ENCODE results near the gene DUS1L. TPM values are rescaled to one million over a fixed set of nuclear protein-coding genes. Genes with fewer than 3 reads are reported as not detected.

Gene DUS1L
- total RNA-seq: 35.7 and 50.7 TPM in 2 replicates

DNA sequence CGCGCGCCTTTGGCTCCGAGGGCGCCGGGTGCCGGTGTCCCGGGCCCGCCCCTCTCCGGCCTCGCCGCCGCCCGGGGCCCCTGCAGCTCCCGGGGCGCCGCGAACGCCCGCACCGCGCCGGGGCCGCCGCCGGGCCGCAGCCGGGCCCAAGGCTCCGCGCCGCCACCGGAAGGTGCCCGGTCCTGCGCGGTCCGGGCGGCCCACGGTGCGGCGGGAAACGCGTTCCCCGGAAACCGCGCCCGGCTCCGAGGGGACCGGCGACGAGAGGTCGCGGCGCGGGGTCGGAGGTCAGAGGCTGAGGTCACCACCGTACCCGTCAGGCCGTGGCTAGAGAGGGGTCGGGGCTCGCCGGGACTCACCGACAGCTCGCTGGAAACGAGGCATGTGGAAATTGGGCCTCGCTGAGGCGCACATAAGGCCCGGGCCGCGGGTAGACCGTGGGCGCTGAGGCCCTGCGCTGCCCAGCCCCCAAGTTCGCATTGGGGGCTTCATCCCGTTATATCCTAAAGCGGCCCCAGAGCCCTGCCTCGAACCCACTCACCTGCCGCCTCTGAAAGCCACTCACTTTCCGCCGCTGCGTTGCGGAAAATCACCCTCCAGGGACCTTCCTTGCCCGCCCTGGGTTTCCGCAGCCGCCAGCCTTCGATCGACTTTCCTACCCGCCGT is at the start of gene DUS1L:
Gene DUS1L, minus strand, starts transcription at position 167 of the 666 bp plus-strand sequence. CDS start 745 bp downstream, outside the sequence.

DNA sequence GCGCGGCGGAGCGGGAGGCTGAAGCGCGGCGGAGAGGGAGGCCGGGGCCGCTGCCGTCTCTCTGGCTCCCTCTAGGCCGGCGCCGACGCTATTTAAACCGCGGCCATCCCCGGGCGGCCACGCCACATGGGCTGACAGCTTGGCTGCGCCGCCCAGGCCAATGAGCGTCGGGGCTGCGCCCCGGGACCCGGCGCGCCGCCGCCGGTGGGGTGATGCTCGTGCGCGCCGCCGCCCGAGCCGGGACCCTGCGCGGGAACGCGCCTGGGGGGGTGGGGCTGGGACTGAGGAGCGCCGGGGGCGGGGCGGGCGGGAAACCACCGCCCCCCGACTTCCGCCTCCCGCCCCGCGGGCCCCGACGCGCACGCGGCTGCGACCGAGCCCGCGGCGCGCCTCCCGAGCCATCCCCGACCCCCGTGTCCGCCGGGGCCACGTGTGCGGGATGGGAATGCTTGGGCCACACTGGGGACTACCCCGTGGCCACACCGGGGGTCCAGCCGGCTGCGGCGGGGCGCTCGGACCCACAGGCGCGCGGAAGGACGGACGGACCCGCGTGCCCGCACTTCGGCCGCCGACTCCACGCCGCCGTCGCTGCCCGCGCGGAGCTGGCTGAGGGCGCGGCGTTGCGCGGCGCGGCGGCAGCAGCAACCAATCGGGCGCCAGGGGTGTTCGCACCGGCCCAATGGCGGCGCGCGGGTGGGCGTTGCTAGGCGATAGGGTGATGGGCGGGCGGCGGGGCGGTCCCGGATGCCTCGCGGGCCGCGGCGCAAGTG is 32.8 kb upstream of the DUS1L start, which contains the start of gene FASN:
Gene FASN, minus strand, starts transcription at position 68 of the 770 bp plus-strand sequence. CDS start 1,791 bp downstream, outside the sequence.

DNA sequence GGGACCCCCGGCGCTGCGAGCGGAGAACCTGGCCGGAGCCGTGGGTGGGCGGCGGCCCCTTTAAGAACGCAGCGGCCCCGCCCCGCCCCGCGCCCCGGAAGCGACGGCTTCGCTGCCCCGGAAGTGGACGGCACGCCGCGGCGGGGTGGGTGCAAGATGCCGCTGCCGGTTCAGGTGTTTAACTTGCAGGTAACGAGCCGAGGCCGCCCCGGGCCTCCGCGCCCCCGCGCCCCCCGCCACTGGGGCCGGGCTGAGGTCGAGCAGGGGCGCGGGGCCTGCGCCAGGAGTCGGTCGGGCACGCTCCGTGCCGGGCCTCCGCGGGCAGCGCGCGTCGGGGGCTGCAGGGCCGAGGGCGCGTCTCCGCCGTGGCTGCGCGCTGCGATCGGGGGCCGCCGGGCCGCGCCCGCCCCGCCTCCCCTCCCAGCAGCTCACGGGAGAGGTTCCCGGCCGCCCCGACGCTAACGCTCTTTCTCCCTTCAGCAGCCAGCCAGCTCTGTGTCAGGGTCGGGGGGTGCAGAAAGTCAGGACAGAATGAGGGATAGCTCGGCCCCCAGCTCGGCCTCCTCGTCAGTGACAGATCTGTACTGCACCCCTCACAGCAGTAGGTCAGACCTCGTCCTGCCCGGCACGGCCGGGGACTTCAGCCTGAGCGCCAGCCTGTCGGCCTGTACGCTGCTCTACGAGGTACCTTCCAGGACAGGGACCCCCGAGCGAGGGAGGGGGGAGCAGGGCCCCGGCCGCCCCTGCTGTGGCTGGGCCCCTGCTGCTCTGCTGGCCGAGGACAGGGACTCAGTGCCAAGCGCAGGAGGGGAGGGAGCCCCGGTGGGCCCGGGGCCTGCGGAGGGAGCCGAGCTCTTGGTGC is 13.6 kb downstream of the DUS1L start, which contains the start of the genes GPS1 and RFNG:
Gene GPS1, plus strand, starts transcription at position 123 of the 862 bp plus-strand sequence. Its CDS starts 34 bp downstream, at position 157.
Gene RFNG, minus strand, starts transcription at position 36 of the 862 bp plus-strand sequence. CDS start 45 bp downstream, outside the sequence.

DNA sequence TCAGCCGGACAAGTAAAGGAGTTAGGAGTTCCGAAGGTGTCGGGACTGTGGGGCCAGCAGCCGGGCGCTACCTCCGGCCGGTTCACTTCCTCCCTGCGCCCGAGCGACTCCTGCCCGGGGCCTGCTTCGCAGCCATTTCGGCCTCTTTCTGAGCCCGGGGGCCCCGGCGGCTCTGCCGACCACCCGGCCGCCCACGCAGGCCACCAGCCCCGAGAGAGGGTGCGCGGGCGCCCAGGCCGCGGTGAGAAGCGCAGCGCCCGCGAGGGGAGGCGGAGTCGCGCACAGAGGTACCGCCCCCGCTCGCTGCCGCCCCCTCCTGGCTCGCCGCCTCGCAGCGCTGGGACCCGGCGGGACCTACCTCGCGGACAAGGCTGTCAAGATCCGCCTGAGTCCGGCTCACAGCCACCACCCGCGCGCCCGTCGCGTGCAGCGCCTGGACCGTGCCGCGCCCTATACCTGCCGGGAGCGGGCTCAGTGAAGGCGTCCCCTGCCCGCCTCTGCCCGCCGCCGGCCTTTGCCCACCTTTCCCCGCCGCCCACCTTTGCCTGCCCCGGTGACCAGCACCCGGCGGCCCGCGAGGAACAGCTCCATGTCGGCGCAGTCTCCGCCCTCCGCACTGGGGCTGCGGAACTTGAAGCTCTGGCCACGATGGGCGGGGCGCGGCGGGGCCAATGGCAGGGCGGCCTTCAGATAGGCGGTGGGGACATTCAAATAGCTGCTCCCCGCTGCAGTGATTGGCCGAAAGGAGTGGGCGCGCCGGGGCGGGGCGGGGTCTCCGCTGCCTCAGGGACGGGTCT is 28.3 kb downstream of the DUS1L start, which contains the start of gene DCXR:
Gene DCXR, minus strand, starts transcription at position 606 of the 797 bp plus-strand sequence. Its CDS starts 15 bp downstream, at position 591.

DNA sequence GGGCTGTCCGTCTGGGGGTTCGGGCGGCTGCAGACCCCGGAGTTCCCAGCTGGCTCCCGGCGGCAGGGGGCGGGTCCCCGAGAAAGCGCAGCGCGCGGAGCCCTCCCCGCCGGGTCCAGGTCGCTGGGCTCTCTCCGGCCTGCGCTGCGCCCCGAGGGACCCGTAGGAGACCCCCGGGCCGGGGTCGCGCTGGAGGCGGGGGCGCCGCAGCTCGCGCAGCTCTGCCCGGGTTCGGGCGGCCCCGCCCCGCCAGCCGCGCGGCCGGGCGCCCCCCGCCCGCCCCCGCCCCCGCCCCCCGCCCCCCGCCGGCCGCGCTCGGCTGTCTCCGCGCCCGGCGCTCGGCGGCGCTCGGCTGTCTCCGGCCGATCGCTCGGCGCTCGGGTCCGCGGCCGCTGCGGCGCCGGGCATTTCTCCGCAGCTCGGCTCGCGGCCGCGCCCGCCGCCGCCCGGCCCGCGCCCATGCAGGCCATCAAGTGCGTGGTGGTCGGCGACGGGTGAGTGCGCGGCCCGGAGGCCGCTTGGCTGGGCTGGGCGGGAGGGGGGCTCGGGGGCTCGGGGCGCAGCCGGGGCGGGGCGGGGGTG is 34.2 kb downstream of the DUS1L start, which contains the start of gene RAC3:
Gene RAC3, plus strand, starts transcription at position 376 of the 582 bp plus-strand sequence. Its CDS starts 84 bp downstream, at position 460.

DNA sequence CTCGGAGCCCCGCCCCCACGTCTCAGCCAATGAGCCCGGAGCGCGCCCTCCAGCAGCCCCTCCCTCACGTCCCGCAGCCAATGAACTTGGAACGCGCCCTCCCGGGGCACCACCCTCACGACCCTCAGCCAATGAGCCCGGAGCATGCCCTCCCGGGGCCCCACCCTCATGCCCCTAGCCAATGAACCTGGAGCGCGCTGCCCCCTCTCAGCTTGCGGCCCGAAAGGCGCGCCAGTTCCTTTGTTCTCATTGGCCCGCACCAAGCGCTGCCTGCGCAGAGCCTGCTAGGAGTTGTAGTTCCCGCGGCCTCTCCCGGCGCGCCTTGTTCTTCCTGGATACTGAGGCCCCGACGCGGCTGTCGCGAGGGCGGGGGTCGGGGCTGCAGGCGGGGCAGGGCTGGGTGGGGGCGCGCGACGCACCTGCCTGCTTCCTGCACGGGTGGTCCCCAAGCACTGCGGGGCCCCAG is 42.6 kb downstream of the DUS1L start, which contains the start of gene LRRC45:
Gene LRRC45, plus strand, starts transcription at position 325 of the 466 bp plus-strand sequence. CDS start 339 bp downstream, outside the sequence.

DNA sequence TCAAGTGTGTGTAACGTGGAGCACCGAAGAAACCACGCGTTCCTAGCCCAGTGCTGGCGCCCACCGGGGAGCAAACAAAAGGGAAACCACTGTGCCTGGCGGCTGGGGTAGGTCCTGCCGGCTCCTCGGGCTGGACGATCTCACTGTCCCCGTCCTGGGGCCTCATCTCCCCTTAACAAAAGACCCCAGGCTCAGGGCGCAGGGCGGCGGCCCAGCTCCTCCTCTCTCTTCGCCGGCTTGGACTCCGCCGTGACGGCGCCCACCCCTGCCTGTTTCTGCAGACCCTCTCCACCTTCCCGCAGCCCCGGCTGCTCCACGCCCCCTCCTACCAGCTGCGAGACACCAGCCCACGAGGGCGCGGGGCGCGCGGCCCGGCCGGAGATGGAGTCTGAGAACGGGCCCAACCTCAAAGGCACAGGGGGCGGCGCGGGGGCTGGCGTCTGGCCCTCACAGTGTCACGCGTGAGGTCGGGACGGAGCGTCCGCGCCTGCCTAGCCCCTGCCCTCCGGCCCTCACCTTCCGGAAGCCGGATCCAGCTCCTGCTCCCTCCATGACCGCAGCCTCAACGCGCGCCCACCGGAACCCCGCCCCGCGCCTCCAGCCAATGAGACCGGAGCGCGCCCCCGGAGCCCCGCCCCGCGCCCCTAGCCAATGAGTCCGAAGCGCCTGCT is 43.2 kb downstream of the DUS1L start, which contains the start of gene CENPX:
Gene CENPX, minus strand, starts transcription at position 569 of the 671 bp plus-strand sequence. Its CDS starts 17 bp downstream, at position 552.

Other genes starting within 250 kb of the DUS1L start
- 124 and 145 TPM in 2 replicates for gene MCRIP1, start 232.5 kb downstream of the DUS1L start, total RNA-seq
- gene PPP1R27, start 230.8 kb downstream of the DUS1L start, total RNA-seq: not detected in 2 replicates
- 1,018 and 1,063 TPM in 2 replicates for gene P4HB, start 205.3 kb downstream of the DUS1L start, total RNA-seq
- gene ARHGDIA, start 194.5 kb downstream of the DUS1L start, total RNA-seq: 110 and 179 TPM in 2 replicates
- gene ALYREF, start 174.2 kb downstream of the DUS1L start, total RNA-seq: 109 and 156 TPM in 2 replicates
- gene ANAPC11, start 174.1 kb downstream of the DUS1L start, total RNA-seq: 201 and 265 TPM in 2 replicates
- 0.37 and 0.40 TPM in 2 replicates for gene NPB, start 163.6 kb downstream of the DUS1L start, total RNA-seq
- 55.0 and 60.2 TPM in 2 replicates for gene PCYT2, start 154.4 kb downstream of the DUS1L start, total RNA-seq
- 14.6 and 18.5 TPM in 2 replicates for gene SIRT7, start 147.6 kb downstream of the DUS1L start, total RNA-seq
- 17.0 and 17.3 TPM in 2 replicates for gene MAFG, start 138.1 kb downstream of the DUS1L start, total RNA-seq
- gene PYCR1, start 128.5 kb downstream of the DUS1L start, total RNA-seq: 54.8 and 61.3 TPM in 2 replicates
- under 0.01 TPM in 1 of 2 replicates, not detected in the other for gene MYADML2, start 118.6 kb downstream of the DUS1L start, total RNA-seq
- gene NOTUM, start 104.6 kb downstream of the DUS1L start, total RNA-seq: under 0.01 TPM in 1 of 2 replicates, not detected in the other
- 26.6 and 28.8 TPM in 2 replicates for gene ASPSCR1, start 88.2 kb downstream of the DUS1L start, total RNA-seq
- 26.2 and 35.1 TPM in 2 replicates for gene CENPX, start 42.9 kb downstream of the DUS1L start, total RNA-seq
- gene LRRC45, start 42.5 kb downstream of the DUS1L start, total RNA-seq: 12.0 and 17.8 TPM in 2 replicates
- gene RAC3, start 34.1 kb downstream of the DUS1L start, total RNA-seq: 4.4 and 4.8 TPM in 2 replicates
- gene DCXR, start 28.1 kb downstream of the DUS1L start, total RNA-seq: 38.7 and 43.1 TPM in 2 replicates
- 23.5 and 26.9 TPM in 2 replicates for gene RFNG, start 14.0 kb downstream of the DUS1L start, total RNA-seq
- 76.9 and 97.9 TPM in 2 replicates for gene GPS1, start 13.9 kb downstream of the DUS1L start, total RNA-seq
- gene FASN, start 32.4 kb upstream of the DUS1L start, total RNA-seq: 79.8 and 118 TPM in 2 replicates
- 13.6 and 14.3 TPM in 2 replicates for gene CCDC57, start 147.0 kb upstream of the DUS1L start, total RNA-seq
- gene SLC16A3, start 163.2 kb upstream of the DUS1L start, total RNA-seq: 80.5 and 118 TPM in 2 replicates
- gene CSNK1D, start 207.9 kb upstream of the DUS1L start, total RNA-seq: 43.5 and 45.8 TPM in 2 replicates